ENCODE results near the gene ZFYVE9. TPM values are rescaled to one million over a fixed set of nuclear protein-coding genes. Genes with fewer than 3 reads are reported as not detected.

ZFYVE9 gene
- total and polyA plus RNA-seq, 12 donors = 3.4 to 28.9 (median 22.2) TPM

DNA sequence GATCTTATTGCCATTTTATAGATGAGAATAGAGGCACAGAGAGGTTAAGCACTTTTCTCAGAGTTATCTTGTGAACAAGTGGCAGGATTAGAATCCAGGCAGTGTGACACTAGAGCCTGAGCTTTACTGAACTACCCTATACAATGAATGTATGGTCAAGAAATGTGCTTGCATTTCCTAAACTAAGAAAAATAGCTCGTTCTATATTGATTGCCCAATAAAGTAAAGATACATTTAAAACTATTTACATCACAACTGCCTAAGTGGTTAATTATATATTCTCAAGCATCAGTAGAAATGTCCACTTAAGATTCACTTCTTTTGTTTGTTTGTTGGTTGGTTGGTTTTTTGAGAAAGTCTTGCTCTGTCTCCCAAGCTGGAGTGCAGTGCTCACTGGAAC is 91.6 kb downstream of the ZFYVE9 start:
- TF ChIP-seq, protein P1, sequence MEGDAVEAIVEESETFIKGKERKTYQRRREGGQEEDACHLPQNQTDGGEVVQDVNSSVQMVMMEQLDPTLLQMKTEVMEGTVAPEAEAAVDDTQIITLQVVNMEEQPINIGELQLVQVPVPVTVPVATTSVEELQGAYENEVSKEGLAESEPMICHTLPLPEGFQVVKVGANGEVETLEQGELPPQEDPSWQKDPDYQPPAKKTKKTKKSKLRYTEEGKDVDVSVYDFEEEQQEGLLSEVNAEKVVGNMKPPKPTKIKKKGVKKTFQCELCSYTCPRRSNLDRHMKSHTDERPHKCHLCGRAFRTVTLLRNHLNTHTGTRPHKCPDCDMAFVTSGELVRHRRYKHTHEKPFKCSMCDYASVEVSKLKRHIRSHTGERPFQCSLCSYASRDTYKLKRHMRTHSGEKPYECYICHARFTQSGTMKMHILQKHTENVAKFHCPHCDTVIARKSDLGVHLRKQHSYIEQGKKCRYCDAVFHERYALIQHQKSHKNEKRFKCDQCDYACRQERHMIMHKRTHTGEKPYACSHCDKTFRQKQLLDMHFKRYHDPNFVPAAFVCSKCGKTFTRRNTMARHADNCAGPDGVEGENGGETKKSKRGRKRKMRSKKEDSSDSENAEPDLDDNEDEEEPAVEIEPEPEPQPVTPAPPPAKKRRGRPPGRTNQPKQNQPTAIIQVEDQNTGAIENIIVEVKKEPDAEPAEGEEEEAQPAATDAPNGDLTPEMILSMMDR (IDR thresholded peaks at IDR 0.05) = no peak
- no peak for TF ChIP-seq POLR2A (IDR thresholded peaks at IDR 0.05)
- intact Hi-C loops (cut with DNase I) = no loop called here

DNA sequence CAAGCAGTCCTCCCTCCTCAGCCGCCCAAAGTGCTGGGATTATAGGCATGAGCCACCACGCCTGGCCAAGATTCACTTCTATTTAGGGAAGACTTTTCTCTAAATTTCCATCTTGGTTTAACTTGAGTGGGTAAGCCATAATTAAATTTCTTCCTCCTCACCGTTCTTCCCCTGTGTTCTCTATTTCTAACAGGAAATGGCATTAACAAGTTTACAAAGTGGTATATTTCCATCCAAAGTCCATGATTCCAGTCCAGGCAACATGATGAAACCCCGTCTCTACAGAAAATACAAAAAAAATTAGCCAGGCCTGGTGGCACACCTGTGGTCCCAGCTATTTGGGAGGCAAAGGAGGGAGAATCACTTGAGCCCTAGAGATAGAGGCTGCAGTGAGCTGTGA is 92.1 kb downstream of the ZFYVE9 start:
- 91 to 94% (median 92%) methylated on average over 4 of the region's 4 CpGs for WGBS, 4 donors
- Histone ChIP-seq H3K4me3 (no peak overlapping the region), H3K27ac (no peak overlapping the region), H3K27me3 (no peaks in the 10 kb centered on the region), H3K9me3 (replicated peaks in 1 of 3) (no peaks in the 10 kb centered on the region), H3K4me1 (replicated peaks in 1 of 2) (no peaks in the 10 kb centered on the region), H3K36me3 (replicated peaks in 1 of 2) (no peaks in the 10 kb centered on the region)
- intact Hi-C loops (cut with DNase I) = no loop called here
- DNase-seq = no peak
- TF ChIP-seq, protein P1 (IDR thresholded peaks at IDR 0.05) = no peak
- TF ChIP-seq POLR2A (IDR thresholded peaks at IDR 0.05) = no peak

More for the DNA sequence above, 91.6 kb downstream of the ZFYVE9 start:
- H3K27me3 ChIP-seq = no peaks in the 10 kb centered on the region
- no peaks in the 10 kb centered on the region for H3K36me3 ChIP-seq (replicated peaks in 1 of 2)
- H3K4me1 ChIP-seq (replicated peaks in 1 of 2) = no peaks in the 10 kb centered on the region
- DNase-seq = no peak
- no peak overlapping the region for H3K4me3 ChIP-seq
- H3K9me3 ChIP-seq (replicated peaks in 1 of 3) = no peaks in the 10 kb centered on the region
- no peak overlapping the region for H3K27ac ChIP-seq
- WGBS, 4 donors = 85 to 96% (median 94%) methylated on average over 1 of the region's 1 CpG

DNA sequence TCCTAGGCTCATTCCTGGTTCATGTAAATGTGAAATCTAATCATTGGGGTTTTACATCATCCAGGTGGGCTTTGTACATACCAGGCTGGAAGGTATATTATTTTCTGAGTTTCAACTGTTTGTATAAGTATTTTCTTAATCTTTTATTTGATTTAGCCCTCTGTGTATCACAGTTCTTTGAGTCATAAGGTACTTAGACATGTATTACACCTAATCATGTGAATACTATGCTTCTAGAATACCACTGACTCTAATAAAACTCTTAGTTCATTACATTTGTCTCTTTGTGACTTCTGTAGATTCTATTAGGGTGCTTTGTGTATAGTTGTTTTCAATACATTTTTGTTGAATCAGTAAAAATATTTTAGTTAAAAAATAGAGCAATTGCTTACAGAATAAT is 92.8 kb downstream of the ZFYVE9 start:
- Histone ChIP-seq H3K9me3 (replicated peaks in 1 of 3) (no peaks in the 10 kb centered on the region), H3K4me1 (replicated peaks in 1 of 2) (peaks cover 0 to 1% of the 10 kb centered on the region in 2 donors), H3K27ac (no peak overlapping the region), H3K4me3 (no peak overlapping the region), H3K27me3 (no peaks in the 10 kb centered on the region), H3K36me3 (replicated peaks in 1 of 2) (no peaks in the 10 kb centered on the region)
- TF ChIP-seq POLR2A (IDR thresholded peaks at IDR 0.05) = no peak
- TF ChIP-seq, protein P1 (IDR thresholded peaks at IDR 0.05) = no peak
- no peak for DNase-seq
- intact Hi-C loops (cut with DNase I) = no loop called here

DNA sequence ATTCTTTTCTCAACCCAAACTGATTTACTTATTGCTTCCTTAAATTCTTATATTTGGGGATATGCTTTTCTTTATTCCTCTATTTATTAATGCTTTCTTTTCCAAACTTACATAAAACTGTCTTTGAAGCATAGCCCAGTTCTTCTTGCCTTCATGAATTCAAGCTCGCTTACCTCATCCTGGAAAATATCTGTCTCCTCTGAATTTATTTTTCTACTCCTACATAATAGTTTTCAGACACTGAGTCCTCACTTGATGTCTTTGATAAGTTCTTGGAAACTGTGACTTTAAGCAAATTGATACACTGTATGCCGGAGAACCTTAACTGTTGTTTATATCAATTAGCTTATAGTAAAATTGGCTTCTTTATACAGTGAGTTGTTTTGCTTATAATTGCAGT is 93.8 kb downstream of the ZFYVE9 start:
- Histone ChIP-seq H3K36me3 (replicated peaks in 1 of 2) (no peaks in the 10 kb centered on the region), H3K4me1 (replicated peaks in 1 of 2) (peaks cover 0 to 10% of the 10 kb centered on the region in 2 donors), H3K27ac (no peak overlapping the region), H3K9me3 (replicated peaks in 1 of 3) (no peaks in the 10 kb centered on the region), H3K4me3 (no peak overlapping the region), H3K27me3 (no peaks in the 10 kb centered on the region)
- TF ChIP-seq POLR2A (IDR thresholded peaks at IDR 0.05) = no peak
- TF ChIP-seq, protein P1 (IDR thresholded peaks at IDR 0.05) = no peak
- DNase-seq = no peak
- 89 to 99% (median 97%) methylated on average over 2 of the region's 2 CpGs for WGBS, 4 donors
- intact Hi-C loops (cut with DNase I) = no loop called here

Measured in adrenal gland (tissue), 12 donors.